Caco-2 (cell line): Measurements from ENCODE around the gene SULT2A1. TPM values are rescaled to one million over a fixed set of nuclear protein-coding genes. Genes with fewer than 3 reads are reported as not detected.
A peak's percentile ranks its signal among the peaks of the same experiment; 100 is the strongest.
"Not testable (repeated sequence)": the region's sequence is repeated elsewhere in the genome, so short reads cannot be mapped to it uniquely, and the experiment has no call there.

Experiments
- Bru-seq: library from RNA; stranded (reverse); fragments of 400-500 nt; gene quantifications from one replicate; lab custom pipeline; 2021; lab: Mats Ljungman, UMichigan
- BruChase-seq, 2 experiments: library from RNA; stranded (reverse); fragments of 400-500 nt; gene quantifications; one replicate each; lab custom pipeline; 2021; lab: Mats Ljungman, UMichigan
- BruUV-seq: library from RNA; stranded (reverse); fragments of 400-500 nt; replicated peaks from 2 replicates; lab custom pipeline; 2021; lab: Mats Ljungman, UMichigan
- CTCF ChIA-PET: fragments of 300-600 bp; sonication (Branson Sonifier 250); formaldehyde crosslinking; loops from one replicate; lab custom pipeline; 2022; ENCODE audit warnings: antibody characterized with exemption; lab: Charles Lee
- POLR2A ChIA-PET: fragments of 300-600 bp; sonication (Branson Sonifier 250); formaldehyde crosslinking; loops from one replicate; lab custom pipeline; 2022; ENCODE audit warnings: antibody characterized with exemption; lab: Charles Lee
- DNase-seq, 2 experiments: peaks; one replicate each; pipeline versions ENCODE4 v3.0.0 to v3.0.0-alpha.2; 2020 to 2022
- H3K27me3 ChIP-seq: replicated peaks from 2 replicates; pipeline ENCODE4 v1.6.0; 2011; ENCODE audit warnings: low read length; ENCODE audit not compliant: control insufficient read depth, insufficient read depth
- H3K36me3 ChIP-seq: 2 replicates; pipeline ENCODE4 v1.5.1; 2011; ENCODE audit warnings: low read length; ENCODE audit not compliant: control insufficient read depth, insufficient read depth
- H3K4me1 ChIP-seq: fragments of 250-450 bp; sonication (Bioruptor Pico); 2 replicates; pipeline ENCODE4 v1.5.1; 2020; ENCODE audit warnings: mild to moderate bottlenecking
- H3K4me3 ChIP-seq: 2 replicates; pipeline ENCODE4 v1.5.1; 2011; ENCODE audit warnings: low read depth, mild to moderate bottlenecking, control low read depth, low read length
- H3K9me3 ChIP-seq: fragments of 250-450 bp; sonication (Bioruptor Pico); 2 replicates; pipeline ENCODE4 v1.5.1; 2020; ENCODE audit warnings: mild to moderate bottlenecking, moderate library complexity
- H3K27ac Mint-ChIP-seq: one replicate; pipeline ENCODE4 v1.8.0; 2022; ENCODE audit warnings: mixed read lengths; ENCODE audit not compliant: unreplicated experiment
- H3K27me3 Mint-ChIP-seq: one replicate; pipeline ENCODE4 v1.8.0; 2022; ENCODE audit warnings: mixed read lengths; ENCODE audit not compliant: insufficient read depth, unreplicated experiment
- H3K36me3 Mint-ChIP-seq: one replicate; pipeline ENCODE4 v1.8.0; 2022; ENCODE audit warnings: mild to moderate bottlenecking, mixed read lengths; ENCODE audit not compliant: insufficient read depth, unreplicated experiment
- H3K4me1 Mint-ChIP-seq: one replicate; pipeline ENCODE4 v1.8.0; 2022; ENCODE audit warnings: low read depth, mixed read lengths; ENCODE audit not compliant: unreplicated experiment
- H3K4me3 Mint-ChIP-seq: one replicate; pipeline ENCODE4 v1.8.0; 2022; ENCODE audit warnings: mild to moderate bottlenecking, moderate library complexity, mixed read lengths; ENCODE audit not compliant: unreplicated experiment
- H3K9me3 Mint-ChIP-seq: one replicate; pipeline ENCODE4 v1.8.0; 2022; ENCODE audit warnings: mixed read lengths; ENCODE audit not compliant: unreplicated experiment
- intact Hi-C: fragments of 100-400 bp; cut with micrococcal nuclease; formaldehyde crosslinking; loops from one replicate; pipeline ENCODE4 v1.10.0; 2022; ENCODE audit not compliant: unreplicated experiment
- long read RNA-seq: library from polyadenylated mRNA; stranded (forward); transcript quantifications from one replicate; pipeline ENCODE4 v2.0.0, GENCODE V29; 2022
- total RNA-seq: library from RNA; stranded (reverse); gene quantifications from 2 replicates; pipeline ENCODE4 v1.2.3, GENCODE V29; 2022
- TF ChIP-seq, protein P1 (sequence below), 2 experiments: fragments of 200-600 bp in 1 of 2; IDR thresholded peaks; 1 replicate in 1 of 2; 2 replicates in 1 of 2; pipeline versions ENCODE4 v1.5.1 to v1.8.0; 2011 to 2022; ENCODE audit warnings: antibody characterized with exemption in 1 of 2, control low read depth in 1 of 2, inconsistent platforms in 1 of 2, low read depth in 1 of 2, low read length in 1 of 2, mild to moderate bottlenecking in 1 of 2, moderate library complexity in 1 of 2; ENCODE audit not compliant: insufficient read depth in 1 of 2, severe bottlenecking in 1 of 2, unreplicated experiment in 1 of 2

Gene SULT2A1, protein sequence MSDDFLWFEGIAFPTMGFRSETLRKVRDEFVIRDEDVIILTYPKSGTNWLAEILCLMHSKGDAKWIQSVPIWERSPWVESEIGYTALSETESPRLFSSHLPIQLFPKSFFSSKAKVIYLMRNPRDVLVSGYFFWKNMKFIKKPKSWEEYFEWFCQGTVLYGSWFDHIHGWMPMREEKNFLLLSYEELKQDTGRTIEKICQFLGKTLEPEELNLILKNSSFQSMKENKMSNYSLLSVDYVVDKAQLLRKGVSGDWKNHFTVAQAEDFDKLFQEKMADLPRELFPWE
- total RNA-seq (4.5 TPM in 2 replicates), Bru-seq, nascent RNA (percentile 41 among the genes with signal in this experiment), BruChase-seq, experiment 1, labeled RNA remaining after a 2-hour chase (percentile 50 among the genes with signal in this experiment), BruChase-seq, experiment 2, labeled RNA remaining after a 6-hour chase (percentile 61 among the genes with signal in this experiment)
- long read RNA-seq, transcript SULT2A1-201 (6 exons, 1,987 nt): major isoform, 6 of 10 reads
- long read RNA-seq, partial matches to known transcripts: 1 of 10 reads
- long read RNA-seq, other reads (novel, unspliced or antisense): 3 of 10 reads

DNA sequence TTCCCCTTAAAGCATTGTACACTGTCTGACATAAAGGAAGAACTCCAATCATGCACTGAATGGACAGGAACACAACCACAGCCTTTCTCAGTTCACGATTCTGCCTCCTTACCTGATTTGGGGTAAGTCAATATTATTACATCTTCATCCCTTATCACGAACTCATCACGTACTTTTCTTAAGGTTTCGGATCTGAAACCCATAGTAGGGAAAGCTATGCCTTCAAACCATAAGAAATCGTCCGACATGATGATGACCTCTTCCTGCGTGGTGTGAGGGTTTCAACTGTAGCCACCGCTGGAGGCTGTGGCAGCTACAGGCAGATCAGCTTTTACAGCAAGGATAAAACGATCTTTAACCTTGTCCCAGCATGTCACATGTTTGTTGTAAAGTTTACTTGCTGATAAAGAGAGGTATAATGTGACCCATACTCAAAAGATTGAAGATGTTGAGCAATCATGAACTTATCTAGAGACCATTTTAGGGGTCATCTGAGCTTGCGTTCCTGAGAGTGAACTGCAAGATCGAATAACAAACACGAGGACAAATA is at the start of gene SULT2A1:
TSS of gene SULT2A1 (minus strand) at position 306 of the 550 bp plus-strand sequence. CDS start at position 248, 58 bp downstream.
- POLR2A ChIA-PET: interaction anchor here (0.6 kb wide), 1 partner anchor 612 kb away, joined by 4 read pairs; no protein-coding TSS in a partner anchor
- peak; percentile 50 to 54 for DNase-seq
- Histone ChIP-seq H3K4me1 (peaks cover 14% of the 10 kb centered on the region), H3K4me3 (peak within 1 kb of the TSS; percentile 24), H3K36me3 (no peaks in the 10 kb centered on the region), H3K9me3 (no peaks in the 10 kb centered on the region), H3K27me3 (no peaks in the 10 kb centered on the region)
- intact Hi-C loops: loop anchor here (2.0 kb wide), 1 partner anchor 17 kb away; no protein-coding TSS in a partner anchor
- Mint-ChIP-seq H3K27me3 (no peaks in the 10 kb centered on the region), H3K4me1 (peaks cover 22% of the 10 kb centered on the region), H3K36me3 (no peaks in the 10 kb centered on the region), H3K9me3 (peaks cover 8% of the 10 kb centered on the region), H3K4me3 (peak within 1 kb of the TSS; percentile 62), H3K27ac (peak within 1 kb of the TSS; percentile 14)
- TSS peak; percentile 73 for BruUV-seq
- TF ChIP-seq, protein P1, sequence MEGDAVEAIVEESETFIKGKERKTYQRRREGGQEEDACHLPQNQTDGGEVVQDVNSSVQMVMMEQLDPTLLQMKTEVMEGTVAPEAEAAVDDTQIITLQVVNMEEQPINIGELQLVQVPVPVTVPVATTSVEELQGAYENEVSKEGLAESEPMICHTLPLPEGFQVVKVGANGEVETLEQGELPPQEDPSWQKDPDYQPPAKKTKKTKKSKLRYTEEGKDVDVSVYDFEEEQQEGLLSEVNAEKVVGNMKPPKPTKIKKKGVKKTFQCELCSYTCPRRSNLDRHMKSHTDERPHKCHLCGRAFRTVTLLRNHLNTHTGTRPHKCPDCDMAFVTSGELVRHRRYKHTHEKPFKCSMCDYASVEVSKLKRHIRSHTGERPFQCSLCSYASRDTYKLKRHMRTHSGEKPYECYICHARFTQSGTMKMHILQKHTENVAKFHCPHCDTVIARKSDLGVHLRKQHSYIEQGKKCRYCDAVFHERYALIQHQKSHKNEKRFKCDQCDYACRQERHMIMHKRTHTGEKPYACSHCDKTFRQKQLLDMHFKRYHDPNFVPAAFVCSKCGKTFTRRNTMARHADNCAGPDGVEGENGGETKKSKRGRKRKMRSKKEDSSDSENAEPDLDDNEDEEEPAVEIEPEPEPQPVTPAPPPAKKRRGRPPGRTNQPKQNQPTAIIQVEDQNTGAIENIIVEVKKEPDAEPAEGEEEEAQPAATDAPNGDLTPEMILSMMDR (IDR thresholded peaks at IDR 0.05; ENCODE audit: insufficient read depth in 1 of 2, low read depth in 1 of 2, low read length in 1 of 2, severe bottlenecking in 1 of 2, unreplicated experiment in 1 of 2): peak in 1 of 2 experiments; percentile 5
- CTCF ChIA-PET: interaction anchor here (0.6 to 2.4 kb wide), 3 partner anchors 17 to 200 kb away, joined by 3 to 10 read pairs (median 4); no protein-coding TSS in a partner anchor

DNA sequence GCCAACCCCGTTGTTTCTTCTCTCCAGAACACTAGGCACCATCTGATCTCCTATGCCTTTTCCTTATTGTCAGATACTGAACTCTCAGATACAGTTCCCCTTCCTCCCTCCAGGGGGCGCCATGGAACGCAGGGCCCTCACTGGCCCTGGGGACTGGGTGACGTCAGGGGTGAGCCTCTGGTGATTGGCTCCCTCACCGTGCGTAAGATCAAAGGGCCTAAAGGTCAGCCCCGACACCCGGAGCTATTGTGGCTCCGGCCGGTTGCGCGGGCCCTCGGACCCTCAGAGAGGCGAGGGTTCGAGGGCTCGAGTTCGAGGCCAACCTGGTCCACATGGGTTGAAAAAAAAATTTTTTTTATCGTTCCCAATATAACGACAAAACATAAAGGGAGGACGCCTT is 42.5 kb upstream of the SULT2A1 start:
- H3K9me3 Mint-ChIP-seq, H3K4me1 Mint-ChIP-seq, BruUV-seq, H3K36me3 ChIP-seq, H3K36me3 Mint-ChIP-seq, H3K27ac Mint-ChIP-seq, intact Hi-C loops, CTCF ChIA-PET, H3K27me3 Mint-ChIP-seq, H3K4me3 Mint-ChIP-seq, POLR2A ChIA-PET, H3K4me1 ChIP-seq, H3K9me3 ChIP-seq, H3K4me3 ChIP-seq, H3K27me3 ChIP-seq: not testable (repeated sequence)
- peak; percentile 32 to 34 for DNase-seq

DNA sequence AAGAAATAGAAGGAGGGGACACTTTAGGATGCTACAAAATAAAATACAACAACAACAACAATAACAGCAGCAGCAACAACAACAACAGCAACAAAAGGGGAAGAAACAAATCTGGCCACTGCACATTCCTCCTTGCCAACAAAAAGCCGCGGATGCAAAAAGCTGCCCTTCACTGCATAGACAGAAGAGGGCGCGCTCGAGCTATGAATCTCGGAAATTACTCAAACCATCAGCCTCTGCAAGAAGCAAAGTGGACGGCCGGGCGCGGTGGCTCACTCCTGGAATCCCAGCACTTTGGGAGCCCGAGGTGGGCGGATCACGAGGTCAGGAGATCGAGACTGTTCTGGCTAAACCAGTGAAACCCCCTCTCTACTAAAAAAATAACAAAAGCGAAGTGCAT is 34.0 kb upstream of the SULT2A1 start:
- CTCF ChIA-PET, H3K36me3 ChIP-seq, H3K36me3 Mint-ChIP-seq, H3K27me3 Mint-ChIP-seq, intact Hi-C loops, H3K27me3 ChIP-seq, H3K4me3 ChIP-seq, H3K4me1 ChIP-seq, H3K4me3 Mint-ChIP-seq, H3K4me1 Mint-ChIP-seq, BruUV-seq, H3K9me3 Mint-ChIP-seq, H3K9me3 ChIP-seq, H3K27ac Mint-ChIP-seq, POLR2A ChIA-PET: not testable (repeated sequence)
- peak in 1 of 2 experiments; percentile 96 for DNase-seq
- TF ChIP-seq, protein P1 (IDR thresholded peaks at IDR 0.05; ENCODE audit: insufficient read depth in 1 of 2, low read depth in 1 of 2, low read length in 1 of 2, severe bottlenecking in 1 of 2, unreplicated experiment in 1 of 2): peak in 1 of 2 experiments; percentile 83

DNA sequence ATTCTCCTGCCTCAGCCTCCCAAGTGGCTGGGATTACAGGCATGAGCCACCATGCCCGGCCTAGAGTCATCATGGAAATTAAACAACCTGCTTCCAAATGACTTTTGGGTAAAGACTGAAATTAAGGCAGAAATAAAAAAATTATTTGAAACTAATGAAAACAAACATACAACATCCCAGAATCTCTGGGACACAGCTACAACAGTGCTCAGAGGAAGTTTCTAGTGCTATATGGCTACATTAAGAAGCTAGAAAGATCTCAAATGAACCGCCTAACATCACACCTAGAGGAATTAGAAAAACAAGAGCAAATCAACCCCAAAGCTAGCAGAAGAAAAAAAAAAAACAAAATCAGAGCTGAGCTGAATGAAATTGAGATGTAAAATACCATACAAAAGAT is 24.1 kb upstream of the SULT2A1 start:
- H3K4me3 Mint-ChIP-seq: not testable (repeated sequence)

More for the DNA sequence above, 24.1 kb upstream of the SULT2A1 start:
- POLR2A ChIA-PET, H3K4me1 Mint-ChIP-seq, H3K36me3 Mint-ChIP-seq, H3K4me1 ChIP-seq, H3K27me3 ChIP-seq, H3K9me3 Mint-ChIP-seq, intact Hi-C loops, CTCF ChIA-PET, H3K27ac Mint-ChIP-seq, H3K9me3 ChIP-seq, BruUV-seq, H3K4me3 ChIP-seq, H3K27me3 Mint-ChIP-seq, H3K36me3 ChIP-seq: not testable (repeated sequence)
- DNase-seq: peak in 1 of 2 experiments; percentile 9
